ENCODE measurements around the gene NFYA. TPM values are rescaled to one million over a fixed set of nuclear protein-coding genes. Genes with fewer than 3 reads are reported as not detected.

Gene NFYA
- total and polyA plus RNA-seq, 9 of the 15 experiments (the other 6 are each of a cell fraction or from before 2014, with no cell fraction given), result 7.3 to 37.1 (median 21.8) TPM

- 92% methylated on average over 13 of the region's 13 CpGs for WGBS (ENCODE audit: insufficient coverage, low coverage, missing lambda C conversion rate)
- in situ Hi-C loops (cut with MboI), result no loop called here
- CTCF ChIA-PET (ENCODE audit: low intra/inter-chr PET ratio), result interaction anchor here (0.6 kb wide), 1 partner anchor 11 kb away, joined by 3 read pairs; no protein-coding TSS in a partner anchor
- ATAC-seq (no peak), DNase-seq (ENCODE audit: extremely low read depth in 1 of 4, low spot score in 3 of 4) (no peak), FAIRE-seq (no peak)
- intact Hi-C loops (cut with micrococcal nuclease), result no loop called here
- H3K4me1 ChIP-seq (replicated peaks in 1 of 2; ENCODE audit: control insufficient read depth in 2 of 2, insufficient read depth in 2 of 2, low read length in 2 of 2), result peaks cover 5 to 30% of the 10 kb centered on the region in 2 experiments; a peak in 4 of 5 replicates
- H3K4me3 ChIP-seq, result no peak overlapping the region
- H3K27ac ChIP-seq (ENCODE audit: extremely low read depth, low read depth, low read length), result no peak overlapping the region
- no peaks in the 10 kb centered on the region for H3K79me2 ChIP-seq (ENCODE audit: control insufficient read depth, insufficient read depth, low read length)
- H3K4me2 ChIP-seq (ENCODE audit: insufficient read depth, low read length), result no peak overlapping the region
- no peaks in the 10 kb centered on the region for H3K9me1 ChIP-seq (ENCODE audit: control insufficient read depth, insufficient read depth, low read length)
- H3K9ac ChIP-seq (ENCODE audit: insufficient read depth in 1 of 2, low read depth in 2 of 2, low read length in 2 of 2), result no peak overlapping the region
- H2AFZ ChIP-seq (ENCODE audit: low read depth, low read length), result no peak overlapping the region
- BruUV-seq (replicated peaks), result no TSS peak
- POLR2A ChIA-PET, result no interaction called here
- H3K27me3 ChIP-seq (ENCODE audit: control insufficient read depth in 2 of 2, insufficient read depth in 2 of 2, low read length in 2 of 2), result no peaks in the 10 kb centered on the region
- no peaks in the 10 kb centered on the region for H4K20me1 ChIP-seq (replicated peaks; ENCODE audit: control insufficient read depth, insufficient read depth, low read length)
- H3K36me3 ChIP-seq (ENCODE audit: control insufficient read depth, insufficient read depth, low read length), result peaks cover 38% of the 10 kb centered on the region
- H3K9me3 ChIP-seq (replicated peaks; ENCODE audit: control insufficient read depth, insufficient read depth, low read depth, low read length), result no peaks in the 10 kb centered on the region
- TF ChIP-seq CREBBP (IDR thresholded peaks at IDR 0.05; ENCODE audit: low read depth, low read length), result no peak
- TF ChIP-seq ZNF609 (CRISPR knock-in tag; IDR thresholded peaks at IDR 0.05; ENCODE audit: borderline replicate concordance), result no peak
- TF ChIP-seq E2F6 (IDR thresholded peaks at IDR 0.05; ENCODE audit: borderline replicate concordance in 1 of 2, extremely low read depth in 1 of 2, insufficient read depth in 1 of 2, insufficient read length in 1 of 2, low read depth in 1 of 2, low read length in 1 of 2, poor library complexity in 1 of 2, severe bottlenecking in 1 of 2), result no peak
- no peak for TF ChIP-seq ZFPM2 (CRISPR knock-in tag; IDR thresholded peaks at IDR 0.05)
- no peak for TF ChIP-seq ZNF239 (CRISPR knock-in tag; IDR thresholded peaks at IDR 0.05)
- no peak for TF ChIP-seq NUFIP1 (IDR thresholded peaks at IDR 0.05; ENCODE audit: partially characterized antibody)
- TF ChIP-seq RBM39 (optimal IDR thresholded peaks at IDR 0.05; ENCODE audit: low read depth, low read length), result no peak
- TF ChIP-seq USF2 (CRISPR knock-in tag; IDR thresholded peaks at IDR 0.05), result no peak
- TF ChIP-seq ATF2 (CRISPR knock-in tag; IDR thresholded peaks at IDR 0.05), result no peak
- TF ChIP-seq JUNB (CRISPR knock-in tag; conservative IDR thresholded peaks at IDR 0.05), result no peak
- no peak for TF ChIP-seq CEBPB (tag; IDR thresholded peaks at IDR 0.05)
- TF ChIP-seq SMAD2 (IDR thresholded peaks at IDR 0.05; ENCODE audit: low read depth, low read length), result no peak
- no peak for TF ChIP-seq SAP30 (IDR thresholded peaks at IDR 0.05; ENCODE audit: borderline replicate concordance, insufficient read depth, low read depth, low read length, poor library complexity, severe bottlenecking)
- no peak for TF ChIP-seq CTBP1 (IDR thresholded peaks at IDR 0.05; ENCODE audit: borderline replicate concordance)
These were observed 11.5 kb upstream of the NFYA start for GRCh38 chr6:41061196-41061726.

Data from K562 (cell line).